Breast epithelium (tissue), 3 donors: ENCODE data around the gene SV2C.

Source experiments
- POLR2A ChIP-seq: fragments of 450-650 bp; IDR thresholded peaks from one replicate; pipeline ENCODE4 v1.6.1; 2016; ENCODE audit warnings: antibody characterized with exemption, mild to moderate bottlenecking, moderate library complexity
- POLR2AphosphoS5 ChIP-seq, 3 donors: sonication (generic); formaldehyde crosslinking; IDR thresholded peaks; one replicate each; pipeline ENCODE4 v1.6.1; 2017; ENCODE audit warnings: antibody characterized with exemption in 3 of 3
- TF ChIP-seq, protein P1 (sequence below), 3 donors: fragments of 450-650 bp; IDR thresholded peaks; one replicate each; pipeline ENCODE4 v1.5.1; 2016 to 2017; ENCODE audit warnings: antibody characterized with exemption in 3 of 3, mild to moderate bottlenecking in 3 of 3, moderate library complexity in 3 of 3

DNA sequence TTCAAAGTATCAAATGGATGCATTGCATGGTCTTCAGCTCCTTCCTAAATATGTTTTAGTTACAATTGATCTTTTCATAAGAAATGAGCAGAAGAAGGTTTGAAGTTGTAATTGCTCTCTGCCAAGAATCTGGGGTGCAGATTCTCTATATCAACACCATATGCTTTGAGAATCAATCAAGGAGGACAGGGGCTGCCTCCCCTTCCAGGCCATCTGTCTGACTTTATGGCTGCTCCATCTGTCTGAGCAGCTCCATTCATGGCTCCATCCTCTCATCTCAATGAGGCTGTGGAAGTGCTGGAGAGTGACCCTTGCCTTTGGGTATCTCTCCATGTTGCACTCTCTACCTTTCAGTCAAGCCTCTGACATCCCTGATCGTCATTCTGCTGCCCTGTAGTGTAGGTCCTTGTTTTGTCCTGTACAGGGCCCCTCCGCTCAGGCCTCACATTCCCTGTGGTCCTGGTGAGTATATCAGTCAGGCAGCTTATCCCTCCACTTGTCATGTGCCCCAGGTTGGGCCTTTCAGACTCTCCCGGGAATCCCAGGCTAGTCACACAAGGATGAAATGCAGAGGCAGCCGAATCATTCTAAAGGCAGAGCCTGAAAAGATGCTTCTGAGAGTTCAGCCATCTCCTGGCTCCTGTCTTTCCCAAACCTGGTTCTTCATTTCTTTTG, 14.0 kb upstream of the SV2C start:
- TF ChIP-seq, protein P1, sequence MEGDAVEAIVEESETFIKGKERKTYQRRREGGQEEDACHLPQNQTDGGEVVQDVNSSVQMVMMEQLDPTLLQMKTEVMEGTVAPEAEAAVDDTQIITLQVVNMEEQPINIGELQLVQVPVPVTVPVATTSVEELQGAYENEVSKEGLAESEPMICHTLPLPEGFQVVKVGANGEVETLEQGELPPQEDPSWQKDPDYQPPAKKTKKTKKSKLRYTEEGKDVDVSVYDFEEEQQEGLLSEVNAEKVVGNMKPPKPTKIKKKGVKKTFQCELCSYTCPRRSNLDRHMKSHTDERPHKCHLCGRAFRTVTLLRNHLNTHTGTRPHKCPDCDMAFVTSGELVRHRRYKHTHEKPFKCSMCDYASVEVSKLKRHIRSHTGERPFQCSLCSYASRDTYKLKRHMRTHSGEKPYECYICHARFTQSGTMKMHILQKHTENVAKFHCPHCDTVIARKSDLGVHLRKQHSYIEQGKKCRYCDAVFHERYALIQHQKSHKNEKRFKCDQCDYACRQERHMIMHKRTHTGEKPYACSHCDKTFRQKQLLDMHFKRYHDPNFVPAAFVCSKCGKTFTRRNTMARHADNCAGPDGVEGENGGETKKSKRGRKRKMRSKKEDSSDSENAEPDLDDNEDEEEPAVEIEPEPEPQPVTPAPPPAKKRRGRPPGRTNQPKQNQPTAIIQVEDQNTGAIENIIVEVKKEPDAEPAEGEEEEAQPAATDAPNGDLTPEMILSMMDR (IDR thresholded peaks at IDR 0.05), result no peak
- TF ChIP-seq POLR2AphosphoS5 (IDR thresholded peaks at IDR 0.05), result no peak
- TF ChIP-seq POLR2A, result no peak
